Measurements from ENCODE around the gene NCOA7. TPM values are rescaled to one million over a fixed set of nuclear protein-coding genes. Genes with fewer than 3 reads are reported as not detected.

NCOA7 gene
- total RNA-seq, 1 donor from 2014 or later: 41.9 TPM

DNA sequence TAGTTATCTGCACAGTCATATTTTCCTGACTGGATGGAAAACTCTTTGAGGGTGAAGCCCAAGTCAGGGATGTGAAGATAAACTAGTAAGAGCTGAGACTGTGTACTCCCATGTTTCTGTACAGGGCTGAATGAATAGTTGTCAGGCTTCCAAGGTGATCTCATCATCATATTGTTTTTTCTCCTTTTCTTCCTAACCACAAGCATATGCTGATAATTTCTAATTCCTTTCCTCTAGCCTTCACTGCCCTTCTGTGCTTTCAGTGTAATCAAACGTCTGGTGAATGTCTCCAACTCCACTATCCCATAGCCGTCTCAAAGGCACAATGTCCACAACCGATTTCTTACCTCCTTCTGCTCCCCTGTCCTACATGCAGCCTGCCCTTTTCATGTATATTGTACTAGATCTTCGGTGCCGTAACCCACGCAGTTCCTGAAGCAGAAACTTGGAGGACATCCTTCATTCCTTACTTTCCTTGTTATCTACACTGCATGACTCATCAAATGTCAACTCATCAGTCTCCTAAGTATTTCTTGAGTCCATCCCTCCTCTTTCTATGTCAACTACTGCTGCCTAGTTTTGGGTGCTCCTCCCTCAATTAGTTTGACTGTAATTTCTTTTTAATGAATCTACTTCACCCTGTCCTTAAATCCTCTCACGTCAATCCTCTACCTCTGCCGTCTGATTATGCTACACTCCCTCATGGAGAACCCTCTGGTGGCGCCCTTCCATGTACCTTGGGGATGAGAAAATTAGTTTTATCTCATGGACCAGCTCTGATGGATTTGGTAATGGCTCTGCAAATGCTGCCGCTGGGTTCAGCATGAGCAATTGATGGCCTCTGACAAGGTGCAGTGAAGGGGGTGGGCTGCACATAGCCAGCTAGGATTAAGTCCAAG is 21.9 kb downstream of the NCOA7 start:
- peak; percentile 19 for DNase-seq (ENCODE audit: low spot score)

DNA sequence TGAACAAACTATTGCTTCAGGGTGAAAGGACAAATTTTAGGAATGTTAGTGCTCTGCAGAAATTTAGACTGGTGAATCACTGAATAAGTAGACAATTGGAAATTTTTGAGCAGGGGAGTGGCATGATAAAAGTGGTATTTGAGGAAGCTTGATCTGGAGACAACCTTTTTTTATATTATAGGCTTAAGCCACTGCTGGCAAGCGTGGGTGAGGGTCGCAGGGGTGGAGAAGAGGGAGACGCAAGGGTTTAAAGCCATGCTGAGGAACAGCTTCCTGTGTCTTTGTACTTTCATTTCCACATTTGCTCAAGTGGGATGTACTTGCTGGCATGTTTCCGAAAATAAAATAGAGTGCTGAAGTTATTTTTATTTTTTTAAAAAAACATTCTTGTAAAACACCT is 23.7 kb downstream of the NCOA7 start:
- no peak for DNase-seq (ENCODE audit: low spot score)

DNA sequence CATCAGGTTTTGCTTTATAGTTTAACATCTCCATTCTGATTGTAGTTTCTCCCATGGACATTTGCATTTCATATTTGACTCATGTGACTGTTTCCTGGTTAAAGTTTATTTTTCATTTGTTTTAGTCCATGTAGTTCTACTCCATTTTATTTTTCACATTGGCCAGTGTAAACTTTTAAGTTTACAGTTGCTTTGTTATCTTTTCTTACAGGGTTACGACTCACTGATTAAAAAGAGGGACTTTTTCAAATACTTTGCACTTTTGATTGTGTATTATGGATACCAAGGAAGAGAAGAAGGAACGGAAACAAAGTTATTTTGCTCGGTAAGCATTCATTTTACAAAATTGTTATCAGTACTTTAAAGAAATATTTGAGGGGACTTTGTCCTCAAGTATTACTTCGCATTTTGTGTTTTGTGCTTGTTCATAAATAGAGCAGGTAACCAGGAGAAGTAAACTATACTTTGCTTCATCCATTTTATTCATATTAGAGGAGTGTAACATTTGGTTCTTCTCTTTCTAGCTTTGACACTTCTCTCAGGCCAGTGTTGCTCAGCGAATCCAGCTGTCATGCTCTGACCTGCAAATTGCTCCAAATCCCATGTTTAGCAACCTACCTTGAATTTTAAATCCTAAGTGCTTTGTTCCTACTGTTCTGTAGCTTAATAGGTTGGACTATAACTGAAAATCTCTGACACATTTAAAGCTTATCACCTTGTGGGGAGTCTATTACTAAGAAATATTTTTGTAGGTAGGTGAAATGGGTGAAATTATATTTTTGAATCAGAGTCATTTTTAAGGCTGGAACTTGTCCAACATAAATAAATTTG is 24.5 kb downstream of the NCOA7 start:
- DNase-seq (ENCODE audit: low spot score): no peak

DNA sequence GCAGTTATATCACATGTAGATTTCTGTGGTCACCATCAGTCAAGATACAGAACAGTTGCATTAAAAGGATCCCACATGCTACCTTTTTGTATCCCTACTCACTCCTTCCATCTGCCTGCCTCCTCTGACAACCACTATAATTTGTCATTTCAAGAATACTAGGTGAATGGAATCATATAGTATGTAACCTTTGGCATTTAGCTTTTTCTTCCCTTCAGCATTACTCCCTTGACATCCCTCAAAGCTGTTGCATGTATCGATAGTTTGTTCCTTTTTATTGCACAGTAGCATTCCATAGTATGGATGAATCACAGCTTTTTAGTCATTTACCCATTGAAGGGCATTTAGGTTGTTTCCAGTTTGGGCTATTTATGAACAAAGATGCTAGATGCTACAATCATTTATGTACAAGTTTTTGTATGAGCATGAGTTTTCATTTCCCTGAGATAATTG is 26.1 kb downstream of the NCOA7 start:
- DNase-seq (ENCODE audit: low spot score): no peak

DNA sequence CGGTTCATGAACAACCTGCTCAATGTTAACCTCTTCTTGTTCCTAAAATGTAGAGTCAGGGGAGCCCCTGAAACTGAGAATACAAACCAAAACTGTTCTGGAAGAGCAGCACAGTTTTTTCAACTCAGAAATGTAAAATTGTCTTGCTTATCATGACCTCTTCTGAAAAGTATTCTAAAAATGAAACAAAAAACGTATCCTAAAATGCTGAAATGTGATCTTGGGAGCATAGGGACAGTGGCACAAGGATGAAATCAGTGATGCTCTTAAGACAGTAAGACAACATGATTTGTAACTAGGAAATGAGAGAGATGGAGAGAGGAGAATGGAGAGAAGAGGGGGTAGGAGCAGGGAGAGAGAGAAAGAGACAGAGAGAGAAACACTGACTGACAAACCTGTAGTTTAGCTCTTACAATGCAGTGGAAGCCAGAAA is 27.5 kb downstream of the NCOA7 start:
- no peak for DNase-seq (ENCODE audit: low spot score)

DNA sequence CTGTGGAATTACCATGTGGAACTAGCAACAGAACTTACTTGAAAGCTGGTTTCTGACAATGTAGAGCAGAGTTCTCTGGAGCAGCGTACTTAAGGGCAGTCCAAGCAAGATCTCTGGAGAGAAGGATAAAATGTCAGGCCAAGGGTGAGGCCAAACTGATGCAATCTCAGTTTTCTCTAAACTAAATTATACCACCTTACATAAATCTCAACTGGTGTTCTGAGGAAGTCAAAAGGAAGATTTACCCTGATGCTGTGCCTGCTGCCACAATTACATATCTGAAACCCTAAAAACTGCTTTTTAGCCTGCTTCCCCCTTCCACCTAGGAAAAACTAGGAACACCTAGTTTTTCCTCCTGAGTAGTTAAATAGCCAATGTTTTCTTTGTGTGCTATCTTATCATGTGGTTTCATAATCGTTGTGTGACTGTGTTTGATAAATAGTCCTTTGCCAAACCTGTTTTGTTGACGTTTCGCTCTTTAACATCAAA is 28.1 kb downstream of the NCOA7 start:
- DNase-seq (ENCODE audit: low spot score): no peak

DNA sequence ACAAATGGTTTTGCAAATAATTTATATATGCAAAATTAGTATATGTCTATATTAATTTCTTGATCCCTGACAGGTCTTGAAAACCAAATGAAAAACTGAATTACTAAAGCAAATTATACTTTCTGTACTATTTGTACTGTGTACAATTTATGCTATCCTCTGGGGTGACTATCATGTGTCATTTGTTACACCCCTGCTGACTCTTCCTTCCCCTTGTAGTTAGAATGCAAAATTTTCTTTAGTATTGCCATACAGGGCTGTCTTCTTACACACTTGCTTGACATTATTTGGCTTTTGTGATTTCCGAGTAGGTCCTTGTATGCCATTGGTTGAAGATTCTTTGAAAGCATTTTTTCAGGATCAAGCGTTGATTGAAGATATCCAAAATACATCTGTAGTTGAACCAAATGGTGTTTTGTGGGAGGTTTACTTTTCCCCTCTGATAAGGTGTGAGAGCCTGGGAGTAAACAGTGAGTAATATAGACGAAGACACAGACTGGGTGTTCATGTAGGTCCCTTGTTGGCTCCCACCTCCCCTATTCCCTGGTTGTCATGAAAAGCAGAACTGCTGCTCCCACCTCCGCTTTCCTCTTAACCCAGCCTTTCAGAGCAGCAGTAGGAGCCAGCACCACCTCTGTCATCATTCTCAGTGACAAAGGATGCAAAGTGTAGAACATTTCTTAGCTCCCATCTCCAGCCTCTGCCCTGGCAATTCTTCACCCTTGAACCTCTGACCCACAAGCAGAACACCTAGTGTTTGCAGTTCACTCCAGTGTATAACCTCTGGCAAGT is 29.0 kb downstream of the NCOA7 start:
- no peak for DNase-seq (ENCODE audit: low spot score)

DNA sequence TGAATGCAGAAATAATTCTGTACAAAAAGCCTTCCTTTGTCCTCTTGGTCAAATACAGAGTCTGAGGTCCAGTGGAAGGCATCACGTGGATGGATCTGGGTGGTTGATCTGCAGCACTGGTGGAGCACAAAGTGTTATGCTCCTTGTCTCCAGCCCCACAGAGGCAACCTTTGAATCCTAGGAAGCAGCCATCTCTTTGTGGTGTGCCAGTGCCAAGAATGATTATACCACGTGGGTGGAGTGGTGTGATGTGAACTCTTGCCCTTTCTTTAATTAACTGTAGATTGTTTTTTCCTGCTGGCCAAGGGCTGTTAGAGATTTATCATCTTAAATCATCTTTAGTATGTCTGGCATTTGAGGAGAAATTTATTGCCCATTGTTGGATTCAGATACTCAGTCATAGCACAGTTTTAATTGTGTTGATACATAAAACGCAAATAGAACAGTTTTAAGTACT is 31.1 kb downstream of the NCOA7 start:
- DNase-seq (ENCODE audit: low spot score): peak; percentile 79

DNA sequence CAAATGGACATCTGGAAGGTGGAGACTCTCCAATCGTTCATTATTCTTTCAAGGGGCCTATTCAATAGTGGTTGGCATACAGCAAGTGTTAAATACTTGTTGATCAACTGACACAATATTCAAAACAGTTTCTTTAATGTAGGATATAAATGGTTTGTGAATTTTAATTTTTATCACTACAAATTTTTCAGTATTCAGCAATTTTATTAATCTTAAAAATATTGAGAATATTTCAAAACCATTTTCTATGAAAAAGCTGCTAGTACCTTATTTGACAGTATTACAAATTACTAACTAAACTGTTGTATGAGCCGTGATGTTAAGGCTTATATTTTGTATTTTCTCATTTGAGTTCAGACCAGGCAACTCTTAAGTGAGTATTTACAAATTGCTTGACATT is 32.4 kb downstream of the NCOA7 start:
- DNase-seq (ENCODE audit: low spot score): no peak

DNA sequence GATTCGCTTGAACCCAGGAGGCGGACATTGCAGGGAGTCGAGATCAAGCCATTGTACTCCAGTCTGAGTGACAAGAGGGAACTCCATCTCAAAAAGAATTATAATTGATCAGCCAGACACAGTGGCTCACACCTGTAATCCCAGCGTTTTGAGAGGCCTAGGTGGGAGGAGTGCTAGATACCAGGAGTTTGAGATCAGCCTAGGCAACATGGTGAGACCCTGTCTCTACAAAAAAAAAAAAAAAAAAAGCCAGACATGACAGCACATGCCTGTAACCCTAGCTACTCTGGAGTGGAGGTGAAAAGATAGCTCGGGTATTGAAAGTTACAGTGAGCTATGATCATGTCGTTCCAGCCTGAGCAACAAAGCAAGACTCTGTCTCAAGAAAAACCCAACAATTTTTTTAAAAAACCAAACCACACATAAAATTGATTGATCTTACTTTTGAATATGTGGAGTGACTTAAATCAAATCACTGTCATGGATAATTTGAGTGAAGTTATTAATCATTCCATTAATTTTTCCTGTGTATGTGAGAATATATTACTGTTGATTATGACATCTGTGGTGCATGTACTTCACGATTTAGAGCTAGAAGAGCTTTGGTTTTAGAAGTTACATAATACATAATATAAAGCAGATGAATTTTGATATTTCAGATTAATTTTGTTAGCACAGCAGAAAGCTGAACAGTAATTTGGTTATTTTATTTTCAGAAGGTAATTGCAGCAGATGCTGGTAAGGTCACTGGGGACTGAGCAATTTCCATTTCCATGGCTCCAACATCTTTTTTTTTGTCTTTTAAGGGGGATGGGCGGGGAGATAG is 34.4 kb downstream of the NCOA7 start:
- no peak for DNase-seq (ENCODE audit: low spot score)

DNA sequence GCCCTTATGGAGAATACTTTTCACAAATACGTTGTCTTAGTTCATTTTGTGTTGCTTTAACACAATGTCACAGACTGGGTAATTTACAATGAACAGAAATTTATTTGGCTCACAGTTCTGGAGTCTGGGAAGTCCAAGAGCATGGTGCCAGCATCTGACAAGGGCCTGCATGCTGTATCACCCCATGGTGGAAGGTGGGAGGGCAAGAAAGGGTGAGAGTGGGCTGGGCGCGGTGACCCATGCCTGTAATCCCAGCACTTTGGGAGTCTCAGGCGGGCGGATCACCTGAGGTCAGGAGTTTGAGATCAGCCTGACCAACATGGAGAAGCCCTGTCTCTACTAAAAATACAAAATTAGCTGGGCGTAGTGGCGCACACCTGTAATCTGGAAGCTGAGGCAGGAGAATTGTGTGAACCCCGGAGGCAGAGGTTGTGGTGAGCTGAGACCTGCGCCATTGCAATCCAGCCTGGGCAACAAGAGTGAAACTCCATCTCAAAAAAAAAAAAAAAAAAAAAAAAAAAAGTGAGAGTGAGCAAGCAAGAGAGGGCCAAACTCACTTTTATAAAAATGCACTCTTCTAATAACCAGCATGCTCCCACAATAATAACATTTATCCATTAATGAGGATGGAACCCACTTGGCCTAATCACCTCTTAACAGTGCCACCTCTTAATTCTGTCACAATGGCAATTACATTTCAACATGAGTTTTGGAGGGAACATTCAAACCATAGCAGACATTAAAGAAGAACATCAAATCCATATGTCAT is 36.1 kb downstream of the NCOA7 start:
- no peak for DNase-seq (ENCODE audit: low spot score)

DNA sequence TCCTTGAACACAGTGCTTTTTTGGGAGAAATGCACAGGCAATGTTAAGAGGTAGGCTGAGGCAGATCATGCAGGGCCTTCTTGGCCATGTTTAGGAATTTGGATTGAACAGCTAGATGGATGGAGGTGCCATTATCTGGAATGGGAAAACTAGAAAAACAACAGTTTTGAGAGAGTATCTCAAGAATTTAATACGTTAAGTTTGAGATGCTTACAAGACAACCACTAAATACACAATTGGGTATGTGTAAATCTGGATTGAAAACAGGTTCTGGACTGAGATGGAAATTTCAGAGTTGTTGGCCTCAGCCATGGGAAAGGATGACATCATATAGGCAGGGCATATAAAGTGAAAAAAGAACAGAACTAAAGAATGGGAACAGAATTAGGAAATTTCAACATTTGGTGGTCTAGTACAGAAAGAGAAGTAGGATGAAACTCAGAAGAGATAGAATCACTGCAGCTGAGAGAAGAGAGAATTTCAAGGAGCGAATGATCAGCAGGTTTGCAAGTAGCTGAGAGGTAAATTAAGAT is 37.1 kb downstream of the NCOA7 start:
- no peak for DNase-seq (ENCODE audit: low spot score)

DNA sequence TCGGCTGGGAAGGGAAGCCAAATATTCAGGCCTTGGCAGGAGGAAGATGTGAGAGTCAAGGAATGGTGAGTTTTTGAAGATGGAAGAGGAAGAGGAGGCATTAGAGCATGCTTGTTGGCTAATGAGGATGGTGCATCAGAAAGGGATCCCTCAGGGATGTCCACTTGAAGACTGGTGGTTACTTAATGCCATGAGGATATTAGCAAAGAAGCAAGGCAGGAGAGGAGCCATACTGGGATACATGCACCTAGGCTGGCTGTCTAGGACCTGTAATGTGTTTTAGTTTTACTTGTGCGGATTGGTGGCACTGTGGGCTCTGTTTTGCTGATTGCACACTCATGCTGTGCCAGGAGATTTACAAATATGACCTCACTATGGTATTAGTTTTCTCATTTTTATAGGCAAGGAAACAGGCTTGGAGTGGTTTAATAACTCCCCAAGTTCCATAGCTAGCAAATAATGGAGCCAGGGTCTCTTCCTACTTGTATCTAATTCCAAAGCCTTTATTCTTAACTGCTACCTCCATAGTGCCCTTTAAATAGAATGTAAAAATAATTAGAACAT is 37.8 kb downstream of the NCOA7 start:
- no peak for DNase-seq (ENCODE audit: low spot score)

DNA sequence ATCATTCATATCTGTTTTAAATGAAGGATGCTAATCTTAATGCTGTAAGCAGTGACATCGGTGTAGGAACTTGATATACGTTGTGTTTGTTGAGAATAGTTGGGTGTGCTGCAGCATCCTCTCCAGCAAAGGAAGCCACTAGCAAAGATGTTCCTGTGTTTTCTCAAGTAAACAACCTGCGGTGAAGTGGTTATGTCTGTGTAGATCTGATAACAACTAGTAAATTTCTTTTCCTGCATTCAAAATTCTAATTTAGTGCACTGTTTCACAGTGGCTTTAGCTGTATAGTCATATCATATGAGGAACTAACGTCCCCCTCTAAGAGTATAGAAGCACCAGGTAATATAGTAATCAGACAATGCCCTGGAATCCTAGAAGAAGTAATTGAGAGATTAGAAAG is 38.7 kb downstream of the NCOA7 start:
- DNase-seq (ENCODE audit: low spot score): no peak

DNA sequence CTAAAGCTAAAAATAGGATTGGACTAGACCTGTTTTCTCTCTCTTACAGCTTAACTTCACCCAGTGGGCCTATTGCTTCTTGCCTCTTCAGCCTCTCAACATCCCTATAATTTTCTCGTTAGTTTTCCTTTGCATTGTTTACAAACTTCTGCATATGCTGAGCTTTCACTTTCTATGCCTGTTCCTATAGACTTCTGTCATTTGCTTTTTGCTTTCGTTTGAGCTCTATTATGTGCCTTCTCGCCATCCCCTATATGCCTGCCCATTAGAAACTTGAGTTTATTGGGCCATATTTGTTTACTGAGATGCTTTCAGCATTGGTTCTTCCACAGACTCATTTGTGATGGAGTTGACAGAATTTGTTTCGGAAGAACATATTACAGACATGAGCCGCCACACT is 40.9 kb downstream of the NCOA7 start:
- no peak for DNase-seq (ENCODE audit: low spot score)

DNA sequence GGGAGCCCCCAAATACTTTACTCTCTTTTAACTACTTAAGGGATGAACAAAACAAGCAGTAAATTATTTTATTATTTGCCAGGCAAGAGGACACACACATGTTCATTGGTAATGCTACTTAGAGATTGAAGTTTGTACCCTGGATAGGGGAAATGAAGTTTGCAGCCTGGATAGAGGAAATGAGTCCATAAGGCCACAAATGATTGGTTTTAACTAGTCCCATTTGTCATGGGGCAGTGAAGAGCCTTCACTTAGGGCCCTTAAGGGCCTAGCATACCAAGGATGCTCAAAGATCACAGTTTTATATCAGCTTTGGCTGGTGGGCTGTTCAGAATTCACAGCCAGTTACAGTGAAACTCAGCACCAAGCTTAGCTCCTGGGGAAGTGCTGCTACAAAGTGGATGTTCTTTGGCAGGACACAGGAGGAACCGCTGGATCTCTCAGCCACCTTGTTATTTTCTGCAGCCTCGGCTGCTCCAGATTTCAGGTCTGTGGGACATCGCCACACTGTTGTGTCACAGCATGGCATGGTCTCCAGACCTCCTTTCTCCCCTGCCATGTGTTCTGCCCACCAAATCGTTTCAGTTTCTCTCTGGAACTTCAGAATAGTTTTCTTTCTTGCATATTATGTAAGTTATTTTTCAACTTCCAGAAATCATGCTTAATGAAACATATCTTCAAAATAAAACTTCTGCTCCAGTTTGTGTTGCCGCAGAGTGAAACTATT is 41.8 kb downstream of the NCOA7 start:
- DNase-seq (ENCODE audit: low spot score): no peak

DNA sequence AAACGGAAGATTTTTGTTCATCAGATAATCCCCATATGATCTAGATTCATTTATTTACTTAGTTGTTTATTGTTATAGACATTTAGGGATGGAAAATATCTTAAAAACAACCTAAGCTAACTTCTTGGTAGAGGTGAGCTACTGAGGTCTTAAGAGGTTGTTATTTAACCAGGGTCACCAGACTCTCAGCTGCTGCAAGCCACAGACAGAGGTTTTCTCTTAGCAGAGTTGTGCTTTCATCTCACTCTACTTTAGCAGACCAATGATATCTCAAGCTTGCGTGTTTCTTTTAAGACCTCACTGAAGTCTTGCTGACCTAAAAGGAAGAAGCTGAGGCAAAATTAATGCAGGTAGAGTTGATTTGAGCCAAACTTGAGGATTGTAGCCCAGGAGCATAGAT is 43.6 kb downstream of the NCOA7 start:
- DNase-seq (ENCODE audit: low spot score): no peak

DNA sequence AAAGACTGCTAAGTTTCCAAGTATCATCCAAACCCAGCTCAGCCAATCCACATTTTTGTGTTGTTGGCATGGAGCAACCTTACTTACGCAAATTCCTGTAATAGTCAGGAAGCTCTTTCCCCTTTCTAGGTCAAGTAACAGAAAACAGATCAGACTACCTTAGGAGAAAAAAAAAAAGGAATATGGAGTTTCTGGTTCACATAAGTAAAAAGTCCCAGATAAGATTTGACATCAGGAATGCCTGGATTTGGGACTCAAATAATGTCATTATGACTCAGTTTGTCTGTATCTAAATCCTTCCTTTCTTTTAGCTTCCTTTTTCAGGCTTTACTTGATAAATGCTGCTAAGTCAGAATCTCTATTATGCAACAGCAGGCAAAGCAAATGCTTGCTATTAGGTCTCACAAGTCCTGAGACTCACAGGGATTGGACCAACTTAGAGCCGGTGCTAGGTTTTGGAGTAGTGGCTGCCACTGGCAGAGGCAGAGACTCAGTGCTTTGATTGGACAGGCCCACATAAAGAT is 44.5 kb downstream of the NCOA7 start:
- no peak for DNase-seq (ENCODE audit: low spot score)
